Transverse colon (tissue), 4 donors: ENCODE results near the gene CDYL. TPM values are rescaled to one million over a fixed set of nuclear protein-coding genes. Genes with fewer than 3 reads are reported as not detected.

Source experiments
- DNase-seq: peaks from one replicate; pipeline ENCODE4 v3.0.0-alpha.2; 2019
- H3K27ac ChIP-seq, 4 donors: fragments of 200-600 bp; sonication (generic); 2 replicates each; pipeline ENCODE4 v1.5.1; 2016 to 2018; ENCODE audit warnings: inconsistent platforms in 4 of 4
- H3K27me3 ChIP-seq: fragments of 200-600 bp; sonication (generic); 2 replicates; pipeline ENCODE4 v1.5.1; 2017; ENCODE audit warnings: inconsistent platforms
- H3K36me3 ChIP-seq, 4 donors: fragments of 200-600 bp; sonication (generic); 2 replicates each; pipeline ENCODE4 v1.5.1; 2017 to 2019; ENCODE audit warnings: inconsistent platforms in 4 of 4
- H3K4me1 ChIP-seq, 4 donors: fragments of 200-600 bp; sonication (generic); 2 replicates each; pipeline ENCODE4 v1.5.1; 2017 to 2020; ENCODE audit warnings: inconsistent platforms in 4 of 4
- H3K4me3 ChIP-seq, 4 donors: fragments of 200-600 bp; sonication (generic); 1 replicate in 1 of 4; 2 replicates in 3 of 4; pipeline versions ENCODE4 v1.5.1 to v1.6.1; 2017 to 2019; ENCODE audit warnings: inconsistent platforms in 4 of 4
- H3K9me3 ChIP-seq, 2 donors: fragments of 200-600 bp; sonication (generic); 2 replicates each; pipeline ENCODE4 v1.5.1; 2017 to 2019; ENCODE audit warnings: inconsistent platforms in 2 of 2
- CTCF ChIP-seq, 5 experiments: fragments of 200-600 bp in 3 of 5; fragments of 450-650 bp in 2 of 5; sonication (generic) in 3 of 5; IDR thresholded peaks; 1 replicate in 2 of 5; 2 replicates in 3 of 5; pipeline ENCODE4 v1.5.1; 2016 to 2017; ENCODE audit warnings: antibody characterized with exemption in 5 of 5, inconsistent platforms in 3 of 5, mild to moderate bottlenecking in 2 of 5, moderate library complexity in 1 of 5
- EP300 ChIP-seq: sonication (generic); formaldehyde crosslinking; IDR thresholded peaks from one replicate; pipeline ENCODE4 v1.6.1; 2017; ENCODE audit warnings: antibody characterized with exemption, low read depth
- POLR2A ChIP-seq: fragments of 450-650 bp; IDR thresholded peaks from one replicate; pipeline ENCODE4 v1.6.1; 2016; ENCODE audit warnings: antibody characterized with exemption, mild to moderate bottlenecking, moderate library complexity
- POLR2AphosphoS5 ChIP-seq, 3 donors: sonication (generic); formaldehyde crosslinking; IDR thresholded peaks; one replicate each; pipeline ENCODE4 v1.6.1; 2016; ENCODE audit warnings: antibody characterized with exemption in 3 of 3
- WGBS, 2 donors: methylation state at CpG; one replicate each; pipeline ENCODE4 v1.1.5; 2018; ENCODE audit warnings: low coverage in 1 of 2; 5-methylcytosine and 5-hydroxymethylcytosine counted together
- in situ Hi-C, 4 donors: fragments of 200-750 bp; cut with MboI; loops; one replicate each; pipeline versions ENCODE4 v1.15.0 to v1.15.1; 2017; ENCODE audit warnings: low sequenced_read_pairs in 3 of 4, low pct_ligation_motif_present in 1 of 4, low pct_unique_long_range_greater_than_20kb in 1 of 4
- intact Hi-C: fragments of 100-400 bp; cut with DNase I; formaldehyde crosslinking; loops from one replicate; pipeline ENCODE4 v1.15.1; 2023; ENCODE audit warnings: low total_unique reads
- total RNA-seq, 4 donors: library from RNA; depleted of rRNA; stranded (reverse); fragments of >200 nt; gene quantifications; one replicate each; pipeline ENCODE4 v1.1.0, GENCODE V29; 2016

Gene CDYL
- total RNA-seq, 4 donors from 2014 or later, result 23.6 to 40.8 (median 30.0) TPM

GRCh38 chr6:4799912-4800311 is 23.7 kb downstream of the CDYL start:
- Histone ChIP-seq H3K4me1 (peaks cover 0 to 63% (median 30%) of the 10 kb centered on the region in 4 donors), H3K27me3 (no peaks in the 10 kb centered on the region), H3K9me3 (peaks cover 0 to 9% of the 10 kb centered on the region in 2 donors), H3K4me3 (no peak overlapping the region), H3K27ac (no peak overlapping the region), H3K36me3 (no peaks in the 10 kb centered on the region)
- DNase-seq, result no peak
- 95 to 100% methylated on average over 3 of the region's 3 CpGs for WGBS, 2 donors
- intact Hi-C loops, result no loop called here
- TF ChIP-seq CTCF (IDR thresholded peaks at IDR 0.05), result no peak
- no peak for TF ChIP-seq EP300
- no peak for TF ChIP-seq POLR2AphosphoS5 (IDR thresholded peaks at IDR 0.05)
- in situ Hi-C loops, result loop anchor here in 1 of 4 donors (25.0 kb wide), 1 partner anchor 488 kb away; no protein-coding TSS in a partner anchor

DNA sequence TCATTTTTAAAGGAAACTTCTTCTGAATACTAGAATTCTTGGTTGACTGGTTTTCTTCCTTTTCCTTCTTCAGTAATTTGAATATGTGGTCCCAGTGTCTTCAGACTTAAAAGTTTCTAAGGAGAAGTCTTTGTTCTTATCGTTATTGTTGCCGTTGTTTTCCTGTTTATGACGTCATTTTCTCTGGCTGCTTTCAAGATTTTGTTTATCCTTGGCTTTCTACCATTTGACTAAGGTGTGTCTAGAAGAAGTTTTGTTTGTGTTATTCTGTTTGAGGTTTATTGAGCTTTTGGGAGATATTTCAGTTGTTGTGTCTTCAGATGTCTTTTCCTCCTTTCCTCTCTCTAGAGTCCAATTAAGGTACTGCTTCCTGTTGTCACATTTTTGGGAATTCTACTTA is 24.5 kb downstream of the CDYL start:
- TF ChIP-seq CTCF (IDR thresholded peaks at IDR 0.05) (peak in 2 of 5 experiments; percentile 11), POLR2A (no peak)
- Histone ChIP-seq H3K36me3 (no peaks in the 10 kb centered on the region), H3K4me1 (peaks cover 0 to 58% (median 28%) of the 10 kb centered on the region in 4 donors), H3K27ac (no peak overlapping the region), H3K27me3 (no peaks in the 10 kb centered on the region), H3K4me3 (no peak overlapping the region), H3K9me3 (peaks cover 0 to 9% of the 10 kb centered on the region in 2 donors)
- 39 to 42% methylated on average over 3 of the region's 3 CpGs for WGBS, 2 donors
- intact Hi-C loops, result no loop called here
- DNase-seq, result no peak
- in situ Hi-C loops, result no loop called here

GRCh38 chr6:4801491-4802110 is 25.4 kb downstream of the CDYL start:
- Histone ChIP-seq H3K27ac (no peak overlapping the region), H3K4me3 (no peak overlapping the region), H3K36me3 (no peaks in the 10 kb centered on the region), H3K4me1 (peaks cover 0 to 63% (median 32%) of the 10 kb centered on the region in 4 donors), H3K9me3 (peaks cover 0 to 9% of the 10 kb centered on the region in 2 donors), H3K27me3 (no peaks in the 10 kb centered on the region)
- no peak for DNase-seq
- WGBS, 2 donors, result 64 to 67% methylated on average over 2 to 3 of the region's 3 CpGs
- in situ Hi-C loops, result no loop called here
- intact Hi-C loops, result no loop called here
- TF ChIP-seq POLR2A (no peak), EP300 (no peak), POLR2AphosphoS5 (IDR thresholded peaks at IDR 0.05) (no peak), CTCF (IDR thresholded peaks at IDR 0.05) (no peak)

DNA sequence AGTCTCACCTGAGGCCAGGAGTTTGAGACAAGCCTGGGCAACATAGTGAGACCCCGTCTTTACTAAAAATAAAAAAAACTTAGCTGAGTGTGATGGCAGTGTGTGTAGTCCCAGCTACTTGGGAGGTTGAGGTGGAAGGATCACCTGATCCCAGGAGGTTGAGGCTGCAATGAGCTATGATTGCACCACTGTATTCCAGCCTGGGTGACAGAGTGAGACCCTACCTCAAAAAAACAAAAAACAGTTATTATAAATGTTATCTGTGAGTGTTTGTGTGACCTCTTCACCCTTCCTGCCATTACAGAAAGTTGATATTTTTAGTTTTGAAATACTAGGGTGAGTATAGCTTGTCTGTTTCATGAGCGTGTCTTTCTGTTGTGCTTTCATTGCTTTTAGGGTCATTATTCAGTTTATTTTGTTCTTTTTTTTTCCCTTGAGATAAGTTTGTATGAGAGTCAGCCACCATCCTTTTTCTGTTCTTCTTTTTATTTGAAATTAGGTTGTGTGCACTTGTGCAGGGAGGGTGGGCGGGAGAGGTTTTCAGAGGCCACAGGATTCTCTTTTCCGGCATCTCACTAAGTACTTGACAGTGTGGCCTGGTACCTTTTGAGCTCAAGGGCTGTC is 26.2 kb downstream of the CDYL start:
- Histone ChIP-seq H3K9me3 (peaks cover 0 to 9% of the 10 kb centered on the region in 2 donors), H3K4me1 (peaks cover 0 to 65% (median 35%) of the 10 kb centered on the region in 4 donors), H3K4me3 (no peak overlapping the region), H3K27me3 (no peaks in the 10 kb centered on the region), H3K27ac (no peak overlapping the region), H3K36me3 (no peaks in the 10 kb centered on the region)
- intact Hi-C loops (no loop called here), in situ Hi-C loops (no loop called here)
- TF ChIP-seq POLR2AphosphoS5 (IDR thresholded peaks at IDR 0.05) (no peak), EP300 (no peak), POLR2A (no peak), CTCF (IDR thresholded peaks at IDR 0.05) (no peak)
- no peak for DNase-seq
- 85 to 87% methylated on average over 4 of the region's 4 CpGs for WGBS, 2 donors
